Measurements from ENCODE around the gene RYR1. TPM values are rescaled to one million over a fixed set of nuclear protein-coding genes. Genes with fewer than 3 reads are reported as not detected.
A peak's percentile ranks its signal among the peaks of the same experiment; 100 is the strongest.

Gene RYR1
- total and polyA plus RNA-seq, 2 of the 13 experiments (the other 11 are each of a cell fraction or from before 2014, with no cell fraction given) = 0.03 TPM; not detected in 1

DNA sequence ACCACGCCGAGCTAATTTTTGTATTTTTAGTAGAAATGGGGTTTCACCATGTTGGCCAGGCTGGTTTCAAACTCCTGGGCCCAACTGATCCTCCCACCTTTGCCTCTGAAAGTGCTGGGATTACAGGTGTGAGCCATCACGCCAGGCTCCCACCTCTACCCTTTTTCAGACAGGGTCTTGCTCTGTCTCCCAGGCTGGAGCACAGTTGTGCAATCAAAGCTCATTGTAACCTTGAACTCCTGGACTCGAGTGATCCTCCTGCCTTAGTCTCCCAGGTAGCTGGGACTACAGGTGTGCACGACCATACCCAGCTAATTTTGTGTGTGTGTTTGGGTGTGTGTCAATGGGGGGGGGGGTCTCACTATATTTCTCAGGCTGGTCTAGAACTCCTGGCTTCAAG is 9.2 kb upstream of the RYR1 start:
- Histone ChIP-seq H3K36me3 (replicated peaks in 1 of 2; ENCODE audit: control insufficient read depth in 1 of 2, insufficient read depth in 2 of 2, low read length in 2 of 2) (no peaks in the 10 kb centered on the region), H3K4me3 (replicated peaks in 1 of 3; ENCODE audit: insufficient read depth in 1 of 3, low read depth in 2 of 3, low read length in 3 of 3) (no peak overlapping the region), H2AFZ (ENCODE audit: low read length) (no peak overlapping the region), H3K4me1 (ENCODE audit: insufficient read depth, low read length) (no peaks in the 10 kb centered on the region), H4K20me1 (ENCODE audit: insufficient read depth, low read length) (no peaks in the 10 kb centered on the region), H3K27ac (ENCODE audit: extremely low read length, insufficient read depth, low read length) (no peak overlapping the region), H3K27me3 (ENCODE audit: control insufficient read depth in 1 of 2, insufficient read depth in 2 of 2, low read length in 2 of 2) (peaks cover 3 to 19% of the 10 kb centered on the region in 2 experiments; a peak in 3 of 5 replicates), H3K9me3 (ENCODE audit: low read length) (no peaks in the 10 kb centered on the region), H3K9ac (ENCODE audit: insufficient read depth, low read depth, low read length) (no peak overlapping the region), H3K4me2 (ENCODE audit: low read depth, low read length) (no peak overlapping the region), H3K79me2 (ENCODE audit: insufficient read depth, low read length) (no peaks in the 10 kb centered on the region)
- WGBS (ENCODE audit: low lambda C conversion rate) = 34% methylated on average over 4 of the region's 5 CpGs
- TF ChIP-seq CEBPB (IDR thresholded peaks at IDR 0.05; ENCODE audit: borderline replicate concordance, low read depth, low read length) (peak; percentile 69), HNF4A (CRISPR knock-in tag; IDR thresholded peaks at IDR 0.05) (peak; percentile 25; the same call in 1 of the 2 replicates), ZNF782 (CRISPR knock-in tag; IDR thresholded peaks at IDR 0.05; ENCODE audit: borderline replicate concordance) (no peak), CEBPG (CRISPR knock-in tag; IDR thresholded peaks at IDR 0.05) (peak; percentile 63)
- ATAC-seq = no peak
- CTCF ChIA-PET (ENCODE audit: low intra/inter-chr PET ratio, low total read pairs) = no interaction called here
- FAIRE-seq = no peak
- POLR2A ChIA-PET = no interaction called here
- intact Hi-C loops (cut with micrococcal nuclease; ENCODE audit: unreplicated experiment) = no loop called here
- in situ Hi-C loops (cut with HindIII; ENCODE audit: extremely low pct_ligation_motif_present, low pct_unique_long_range_greater_than_20kb) = no loop called here
- no peak for DNase-seq (ENCODE audit: low spot score)
- BruUV-seq (replicated peaks) = no TSS peak

DNA sequence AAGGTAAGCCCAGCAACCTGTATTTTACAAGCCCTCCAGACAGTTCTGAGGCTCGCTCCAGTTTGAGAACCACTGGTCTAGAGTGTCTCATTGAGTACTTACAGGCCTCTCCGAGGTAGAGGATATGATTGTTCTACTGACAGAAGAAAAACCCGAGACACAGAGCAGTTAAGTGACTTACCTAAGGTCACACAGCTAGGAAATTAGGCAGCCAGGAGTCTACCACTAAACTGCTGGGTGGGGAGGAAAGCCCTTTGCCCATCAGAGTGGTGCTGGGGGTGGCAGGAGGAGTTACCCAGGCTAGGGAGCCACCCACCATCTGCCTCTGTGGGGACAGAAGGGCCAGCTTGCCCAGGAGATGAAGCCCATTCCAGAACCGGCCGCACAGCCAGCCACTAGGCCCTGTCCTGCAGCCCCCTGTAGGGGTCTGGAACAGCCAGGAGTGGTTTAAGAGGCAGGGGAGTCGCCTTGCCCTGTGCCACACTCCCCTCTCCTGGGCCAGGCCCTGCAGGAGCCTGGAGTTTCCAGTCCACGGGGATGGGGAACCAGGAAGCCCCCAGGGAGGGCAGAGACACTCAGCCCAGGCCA is 8.2 kb upstream of the RYR1 start:
- Histone ChIP-seq H3K4me1 (ENCODE audit: insufficient read depth, low read length) (no peaks in the 10 kb centered on the region), H3K4me2 (ENCODE audit: low read depth, low read length) (no peak overlapping the region), H3K79me2 (ENCODE audit: insufficient read depth, low read length) (no peaks in the 10 kb centered on the region), H4K20me1 (ENCODE audit: insufficient read depth, low read length) (no peaks in the 10 kb centered on the region), H3K27me3 (ENCODE audit: control insufficient read depth in 1 of 2, insufficient read depth in 2 of 2, low read length in 2 of 2) (peaks cover 3 to 21% of the 10 kb centered on the region in 2 experiments; a peak in 3 of 5 replicates), H3K4me3 (replicated peaks in 1 of 3; ENCODE audit: insufficient read depth in 1 of 3, low read depth in 2 of 3, low read length in 3 of 3) (no peak overlapping the region), H3K9me3 (ENCODE audit: low read length) (no peaks in the 10 kb centered on the region), H3K36me3 (replicated peaks in 1 of 2; ENCODE audit: control insufficient read depth in 1 of 2, insufficient read depth in 2 of 2, low read length in 2 of 2) (no peaks in the 10 kb centered on the region), H3K9ac (ENCODE audit: insufficient read depth, low read depth, low read length) (no peak overlapping the region), H3K27ac (ENCODE audit: extremely low read length, insufficient read depth, low read length) (no peak overlapping the region), H2AFZ (ENCODE audit: low read length) (no peak overlapping the region)
- TF ChIP-seq KMT2A (CRISPR knock-in tag; IDR thresholded peaks at IDR 0.05) (no peak), NFE2L1 (CRISPR knock-in tag; IDR thresholded peaks at IDR 0.05; ENCODE audit: borderline replicate concordance) (no peak), SALL2 (CRISPR knock-in tag; IDR thresholded peaks at IDR 0.05) (no peak), SMAD9 (CRISPR knock-in tag; IDR thresholded peaks at IDR 0.05) (no peak), GABPA (IDR thresholded peaks at IDR 0.05; ENCODE audit: low read depth, low read length) (no peak), GABPA (CRISPR knock-in tag; IDR thresholded peaks at IDR 0.05; ENCODE audit: low read depth) (no peak), ZNF768 (CRISPR knock-in tag; IDR thresholded peaks at IDR 0.05) (peak; percentile 68)
- DNase-seq (ENCODE audit: low spot score) (no peak), ATAC-seq (no peak; the same call in 2 of the 3 replicates), FAIRE-seq (no peak)
- CTCF ChIA-PET (ENCODE audit: low intra/inter-chr PET ratio, low total read pairs) = no interaction called here
- intact Hi-C loops (cut with micrococcal nuclease; ENCODE audit: unreplicated experiment) (no loop called here), in situ Hi-C loops (cut with HindIII; ENCODE audit: extremely low pct_ligation_motif_present, low pct_unique_long_range_greater_than_20kb) (no loop called here)
- WGBS (ENCODE audit: low lambda C conversion rate) = 1% methylated on average over 4 of the region's 7 CpGs
- no TSS peak for BruUV-seq (replicated peaks)
- POLR2A ChIA-PET = no interaction called here
